CD4-positive, alpha-beta T cell treated with Interferon alpha-2 for 1 hour (primary cell): ENCODE data around the gene TMX1.

Experiments used
- DNase-seq, 2 donors: peaks; one replicate each; pipeline ENCODE4 v3.0.0-alpha.2; 2020 to 2022

Gene TMX1

DNA sequence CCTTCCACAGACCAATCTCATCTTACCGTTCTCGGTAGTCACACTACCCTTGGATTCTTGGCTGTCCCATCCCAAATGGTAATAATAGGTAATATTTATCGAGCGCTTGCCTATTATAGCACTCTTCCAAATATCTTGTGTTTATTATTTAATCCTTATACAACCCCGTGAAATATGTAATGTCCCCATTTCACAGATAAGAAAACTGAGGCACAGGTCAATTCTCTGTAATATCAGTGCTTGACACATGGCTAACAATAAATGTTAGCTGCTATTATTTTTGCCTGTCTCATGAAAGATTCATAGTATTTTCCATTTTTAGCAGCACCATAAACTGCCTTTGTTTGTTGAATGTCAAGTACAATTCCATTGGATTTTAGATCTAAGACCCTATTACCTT lies 4.5 kb downstream of the TMX1 start:
- DNase-seq = no peak

DNA sequence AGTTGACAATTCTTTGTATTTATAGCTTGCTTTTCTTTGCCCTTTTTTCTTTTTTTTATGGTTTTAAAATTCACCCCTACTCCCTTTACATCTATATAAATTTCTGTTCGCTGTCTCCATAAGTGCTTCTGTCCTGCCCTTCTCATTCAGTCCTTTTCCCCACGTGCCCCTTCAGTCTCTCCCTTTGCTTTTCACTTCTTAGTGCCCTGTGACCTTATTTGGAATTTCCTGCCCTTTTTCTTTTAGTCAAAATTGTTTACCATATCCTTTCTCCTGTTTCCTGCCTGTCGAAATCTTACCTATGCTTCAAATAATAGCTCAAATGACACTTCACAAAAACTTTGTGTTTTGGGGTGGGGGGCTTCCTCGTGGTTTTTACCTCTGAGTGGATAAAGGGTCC lies 6.0 kb downstream of the TMX1 start:
- DNase-seq = no peak

DNA sequence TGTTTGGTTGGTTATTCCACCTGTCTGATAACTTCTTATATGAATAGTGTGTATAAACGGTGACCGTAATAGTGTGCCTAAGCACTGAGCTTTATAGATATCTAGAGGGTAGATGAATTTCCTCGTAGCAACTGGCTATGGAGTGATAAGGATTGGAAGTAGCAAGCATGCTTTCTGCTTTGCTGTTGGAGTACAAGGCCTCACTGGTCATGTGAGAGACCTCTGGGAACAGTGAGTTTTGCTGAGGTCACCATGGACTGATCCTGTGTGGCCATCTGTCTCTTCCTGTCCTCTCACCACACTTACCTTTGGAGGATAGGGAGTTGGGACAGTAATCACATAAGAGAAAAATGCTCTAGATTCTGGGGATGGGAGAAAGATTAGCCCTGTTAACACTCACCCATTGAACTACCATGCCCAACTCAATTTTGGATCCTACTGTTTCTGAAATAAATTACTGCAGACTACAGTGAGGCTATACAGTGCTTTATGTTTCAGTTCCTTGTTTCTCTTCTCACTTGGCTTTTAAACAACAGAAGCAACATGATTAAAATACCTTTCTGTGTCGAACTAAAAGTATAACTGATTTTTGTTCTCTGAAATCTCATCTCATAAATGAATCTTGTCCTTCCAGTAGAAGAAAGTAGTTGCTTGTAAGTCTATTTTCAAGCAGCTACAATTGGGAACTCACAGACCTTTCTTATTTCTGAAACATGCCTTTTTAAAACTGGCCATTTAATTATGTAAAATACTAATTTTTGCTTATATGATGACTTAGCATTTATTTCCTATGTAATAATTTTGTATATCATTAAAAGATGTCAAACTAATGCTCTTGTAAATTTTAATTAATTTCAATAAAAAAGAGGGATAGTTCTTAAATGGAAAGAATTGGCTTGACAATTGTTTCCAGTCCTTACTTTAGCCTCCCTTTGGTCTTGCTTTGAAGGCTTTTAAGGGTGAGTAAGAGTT lies 8.3 kb downstream of the TMX1 start:
- no peak for DNase-seq

DNA sequence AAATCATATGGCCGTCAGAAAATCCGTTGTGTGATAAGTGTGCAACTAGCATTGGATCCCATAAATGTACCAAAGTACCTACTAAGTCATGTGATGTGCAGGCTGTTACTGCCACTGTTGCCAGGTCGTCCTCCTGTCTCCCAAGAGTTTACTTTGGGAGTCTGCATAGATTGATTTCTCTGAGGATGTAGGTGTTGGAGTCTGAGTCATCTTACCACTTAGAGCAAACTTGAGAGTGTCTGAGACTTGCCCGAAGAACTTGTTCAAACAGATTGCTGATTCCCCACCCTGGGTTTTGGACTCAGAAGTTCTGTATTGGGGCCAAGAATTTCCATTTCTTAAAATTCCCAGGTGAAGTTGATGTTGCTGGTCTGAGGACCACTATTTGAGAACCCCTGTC lies 11.4 kb downstream of the TMX1 start:
- DNase-seq = no peak

DNA sequence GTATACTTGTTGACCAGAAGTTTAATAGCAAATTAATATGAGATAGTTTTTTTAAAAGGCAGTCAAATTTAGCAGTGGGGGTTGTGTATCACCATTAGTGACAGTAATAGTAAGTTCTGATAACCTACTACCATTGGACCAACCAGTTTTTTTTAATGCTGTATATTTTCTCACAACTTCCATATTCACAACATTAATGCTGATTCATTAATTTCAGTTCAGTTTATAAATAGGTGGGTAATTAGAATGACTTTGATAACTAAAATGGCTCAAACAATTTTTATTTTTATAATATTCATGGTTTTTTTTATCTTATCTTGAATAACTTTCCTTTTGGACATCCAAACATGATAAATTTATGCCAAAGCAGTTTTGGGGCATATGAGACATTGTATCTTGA lies 13.8 kb downstream of the TMX1 start:
- DNase-seq = no peak

DNA sequence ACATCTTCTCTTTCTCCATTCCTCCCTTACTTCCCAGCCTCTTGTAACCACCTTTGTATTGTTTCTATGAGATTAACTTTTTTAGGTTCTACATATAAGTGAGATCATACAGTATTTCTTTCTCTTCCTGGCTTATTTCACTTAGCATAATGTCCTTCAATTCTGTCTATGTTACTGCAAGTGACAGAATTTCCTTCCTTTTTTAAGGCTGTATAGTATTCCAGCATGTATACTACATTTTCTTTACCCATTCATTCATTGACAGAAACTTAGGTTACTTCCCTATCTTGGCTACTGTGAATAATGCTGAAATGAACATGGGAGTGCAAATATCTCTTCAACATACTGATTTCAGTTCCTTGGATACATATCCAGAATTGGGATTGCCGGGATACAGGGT lies 18.2 kb downstream of the TMX1 start:
- DNase-seq = no peak

DNA sequence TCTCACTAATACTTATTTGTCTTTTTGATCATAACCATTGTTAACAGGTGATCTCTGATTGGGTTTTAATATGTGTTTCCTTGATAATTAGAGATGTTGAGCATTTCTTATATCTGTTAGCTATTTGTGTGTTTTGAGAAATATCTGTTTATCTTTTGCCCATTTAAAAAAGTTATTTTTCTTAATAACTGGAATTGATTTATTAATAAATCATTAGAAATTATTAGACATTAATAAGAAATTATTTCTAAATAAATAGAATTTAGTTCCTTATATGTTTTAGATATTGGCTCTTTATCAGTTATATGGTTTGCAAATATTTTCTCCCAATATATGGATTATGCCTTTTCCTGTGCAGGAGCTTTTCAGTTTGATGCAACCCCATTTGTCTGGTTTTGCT lies 18.7 kb downstream of the TMX1 start:
- DNase-seq = no peak

DNA sequence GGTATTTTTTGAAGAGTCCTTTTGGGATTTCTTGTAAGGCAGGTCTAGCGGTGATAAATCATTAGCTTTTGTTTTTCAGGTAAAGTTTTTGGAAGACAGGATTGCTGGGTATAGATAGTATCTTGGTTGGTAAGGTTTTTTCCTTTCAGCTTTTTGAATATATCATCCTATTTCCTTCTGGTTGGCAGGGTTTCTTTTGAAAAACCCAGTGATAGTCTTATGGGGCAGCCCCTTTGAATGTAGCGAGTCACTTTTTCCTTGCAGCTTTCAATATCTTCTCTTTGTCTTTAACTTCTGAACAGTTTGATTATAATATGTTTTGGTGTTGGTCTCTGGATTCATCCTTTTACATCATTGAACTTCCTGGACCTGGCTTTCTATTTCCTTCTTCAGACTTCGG lies 20.2 kb downstream of the TMX1 start:
- DNase-seq = no peak

DNA sequence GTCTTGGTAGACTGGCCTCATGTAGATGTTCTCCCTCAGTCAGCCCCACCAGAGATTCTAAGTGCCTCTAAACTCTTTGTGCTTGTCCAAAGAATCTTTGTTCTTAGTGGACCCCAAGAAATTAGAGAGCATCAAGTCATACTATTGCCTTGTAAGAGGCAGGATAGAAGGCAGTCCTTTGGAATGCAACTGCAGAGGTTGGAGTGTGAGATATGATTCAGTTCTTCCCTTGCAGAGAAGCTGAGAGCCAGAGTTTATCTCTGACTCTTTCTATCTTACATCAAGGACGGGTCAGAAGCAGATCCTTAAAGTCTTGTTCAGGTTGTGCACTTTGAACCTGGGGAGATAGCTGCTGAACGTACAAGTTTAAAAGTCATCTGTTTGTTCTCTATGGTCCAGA lies 21.1 kb downstream of the TMX1 start:
- DNase-seq = no peak

DNA sequence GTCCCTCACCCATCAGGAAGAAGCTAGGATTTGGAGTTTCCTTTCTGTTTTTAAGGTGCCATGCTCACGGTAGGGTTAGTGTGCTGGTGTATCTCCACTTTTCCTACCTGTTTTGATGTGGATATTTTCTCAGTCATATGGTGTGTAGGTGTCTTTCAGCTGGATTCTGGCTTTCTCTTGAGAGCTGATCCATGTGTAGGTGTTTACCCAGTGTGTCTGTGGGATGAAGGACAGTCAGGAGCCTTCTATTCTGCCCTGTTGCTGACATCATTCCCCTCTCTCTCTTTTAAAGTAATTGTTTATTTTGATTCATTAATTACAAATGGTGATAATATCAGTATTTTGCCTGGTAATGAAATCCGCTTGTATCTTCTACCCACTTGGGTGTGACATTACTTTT lies 22.8 kb downstream of the TMX1 start:
- no peak for DNase-seq

DNA sequence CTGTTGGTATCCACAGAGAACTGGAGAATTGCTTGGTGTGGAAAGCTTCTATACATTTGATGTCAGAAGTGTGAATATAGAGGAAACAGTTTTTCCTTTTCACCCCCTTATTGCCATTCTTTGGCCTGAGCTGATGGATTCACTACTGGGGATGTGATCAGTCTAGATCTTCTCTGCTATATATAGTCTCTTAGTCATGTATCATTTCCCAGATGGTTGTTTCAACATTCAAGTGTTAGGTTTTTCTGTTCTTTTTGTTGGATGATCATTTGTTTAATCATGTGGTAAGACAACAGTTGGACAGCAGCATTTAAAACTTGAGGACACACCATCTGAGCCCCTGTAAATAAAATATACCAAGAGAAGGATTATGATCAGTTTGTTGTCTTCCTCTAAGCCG lies 29.6 kb downstream of the TMX1 start:
- no peak for DNase-seq

DNA sequence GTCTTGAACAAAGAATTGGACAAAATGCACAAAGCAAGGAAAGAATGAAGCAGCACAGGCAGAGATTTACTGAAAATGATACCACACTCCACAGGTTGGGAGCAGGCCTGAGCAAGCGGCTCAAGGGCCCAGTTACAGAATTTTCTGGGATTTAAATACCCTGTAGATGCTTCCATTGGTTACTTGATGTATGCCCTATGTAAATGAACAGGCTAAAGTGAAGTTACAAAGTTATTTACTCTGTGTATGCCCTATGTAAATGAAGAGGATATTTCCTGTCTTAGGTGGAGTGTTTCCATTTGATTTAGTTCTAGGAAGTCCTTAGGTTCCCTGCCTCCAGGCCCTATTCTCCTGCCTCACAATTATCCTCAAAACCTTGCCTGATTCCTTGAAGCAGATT lies 36.6 kb downstream of the TMX1 start:
- no peak for DNase-seq

DNA sequence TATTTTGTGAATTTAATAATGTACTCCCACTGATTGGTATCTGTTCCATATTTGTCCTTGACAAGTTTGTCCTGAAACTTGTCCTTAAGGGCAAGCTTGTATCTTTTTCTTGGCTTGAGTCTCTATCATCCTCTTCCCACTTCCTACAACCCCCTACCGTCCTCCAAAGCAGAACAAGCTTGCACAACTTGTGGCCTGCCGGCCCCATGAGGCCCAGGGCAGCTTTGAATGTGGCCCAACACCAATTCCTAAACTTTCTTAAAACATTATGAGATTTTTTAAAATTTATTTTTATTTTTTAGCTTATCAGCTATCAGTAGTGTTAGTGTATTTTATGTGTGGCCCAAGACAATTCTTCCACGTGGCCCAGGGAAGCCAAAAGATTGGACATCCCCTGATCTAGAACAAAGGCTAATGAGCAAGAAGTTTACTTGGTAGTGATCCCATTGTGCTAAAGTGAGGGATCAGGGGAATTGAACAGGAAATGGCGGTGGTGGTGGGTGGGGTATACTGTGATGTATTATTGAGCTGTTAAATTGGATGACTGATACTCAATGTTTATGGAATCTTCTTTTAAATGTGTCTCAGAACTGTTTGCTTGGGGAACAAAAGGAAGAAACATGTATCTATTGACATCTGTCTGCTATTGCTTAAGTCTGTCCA lies 37.8 kb downstream of the TMX1 start:
- DNase-seq = no peak

DNA sequence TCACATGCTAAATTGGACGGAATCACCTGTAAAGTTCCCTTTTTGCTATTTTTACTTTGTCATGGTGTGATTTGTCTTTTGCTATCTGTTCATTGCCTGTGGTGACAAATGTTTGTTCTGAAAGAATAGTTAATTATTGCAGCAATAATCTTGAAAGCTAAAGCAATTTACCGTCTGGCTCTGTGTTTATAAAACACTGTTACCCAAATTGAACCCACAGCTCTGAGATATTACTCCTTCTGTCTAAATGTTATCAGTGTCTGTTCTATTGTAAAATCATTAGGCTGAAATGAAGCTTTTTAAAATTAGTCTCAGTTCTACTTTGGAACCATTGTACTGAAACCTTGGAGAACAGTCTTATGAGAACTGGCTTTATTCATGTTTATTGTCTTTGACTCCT lies 42.5 kb downstream of the TMX1 start:
- DNase-seq = no peak

DNA sequence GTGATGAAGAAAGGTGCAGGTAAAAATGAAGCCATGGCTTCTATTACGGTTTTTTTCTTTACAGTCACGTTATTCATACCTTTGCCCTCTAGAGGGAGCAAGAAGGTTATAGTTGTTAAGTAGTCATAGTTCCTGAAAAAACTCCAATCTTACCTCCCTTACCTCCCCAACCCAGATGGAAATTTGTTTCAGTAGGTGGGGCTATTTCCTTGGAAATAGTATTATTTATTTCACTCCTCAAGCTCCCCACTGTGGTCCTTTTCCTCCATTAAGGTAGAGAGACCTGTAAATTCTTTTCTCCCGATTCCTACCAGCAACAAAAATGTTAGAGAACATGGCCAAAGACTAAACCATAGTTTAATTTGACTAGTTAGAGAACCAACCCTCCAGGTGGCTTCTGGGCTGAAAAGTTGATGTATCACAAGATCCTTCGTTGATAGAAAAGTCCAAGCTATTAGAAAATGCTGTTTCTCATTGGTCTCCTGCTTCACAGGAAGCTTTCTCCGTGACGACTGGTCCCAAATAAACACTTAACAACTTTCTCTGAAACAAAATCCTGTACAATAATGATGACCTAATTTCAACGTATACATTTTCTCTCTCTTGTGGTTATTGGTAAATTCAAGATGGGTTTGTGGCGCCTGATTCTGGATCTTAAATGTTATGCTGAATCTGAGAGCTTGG lies 43.5 kb downstream of the TMX1 start:
- peak in 1 of 2 donors; percentile 51 for DNase-seq

DNA sequence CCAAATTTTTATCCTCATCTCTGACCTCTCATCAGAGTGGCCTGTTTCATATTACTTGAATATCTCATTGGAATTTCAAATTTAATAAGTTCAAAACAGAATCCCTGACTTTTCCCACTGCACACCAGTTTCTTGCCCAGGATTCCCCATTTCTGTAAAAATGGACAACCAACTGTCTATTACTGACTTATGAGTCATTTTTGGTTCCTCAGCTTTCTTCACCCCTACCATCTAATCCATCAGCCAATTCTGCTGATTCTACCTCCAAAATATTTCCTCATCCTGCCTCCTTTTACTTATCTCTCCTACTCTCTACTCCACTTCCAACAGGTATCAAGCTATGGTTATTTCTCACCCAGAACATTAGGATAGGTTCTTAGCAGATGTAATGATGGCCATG lies 44.2 kb downstream of the TMX1 start:
- DNase-seq = no peak

DNA sequence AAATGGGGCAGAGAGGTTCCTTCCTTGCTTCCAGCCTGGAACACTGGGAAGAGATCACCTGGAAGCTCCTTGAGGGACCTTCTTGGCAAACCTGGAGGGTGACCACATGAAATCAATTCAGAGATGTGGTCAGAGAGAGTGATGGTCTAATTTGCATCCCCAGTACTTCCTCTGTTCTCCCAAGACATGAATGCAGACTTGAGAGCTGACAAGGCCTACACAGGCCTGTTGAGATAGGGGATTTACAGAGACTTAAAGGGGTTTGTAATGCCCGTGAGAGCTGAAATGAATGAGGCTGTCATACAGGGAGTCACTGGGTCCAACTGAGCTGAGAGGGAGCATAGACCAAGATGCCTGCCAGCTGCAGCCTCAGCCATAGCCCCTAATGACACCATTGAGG lies 45.1 kb downstream of the TMX1 start:
- no peak for DNase-seq

DNA sequence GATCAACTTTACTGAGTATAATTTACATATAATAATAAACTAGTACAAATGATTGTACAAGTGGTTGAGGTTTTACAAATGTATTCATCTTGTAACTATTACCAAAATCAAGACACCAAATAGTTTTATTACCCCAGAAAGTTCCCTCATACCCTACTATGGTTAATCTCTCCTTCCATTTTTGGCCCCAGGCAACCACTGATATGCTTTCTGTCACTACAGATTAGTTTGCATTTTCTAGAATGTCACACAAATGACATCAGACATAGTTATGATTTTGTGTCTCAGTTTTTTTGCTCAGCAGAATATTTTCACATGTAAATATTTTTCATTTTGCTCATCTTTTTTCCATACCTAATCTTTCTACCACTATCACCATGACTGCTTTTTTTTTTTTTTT lies 49.1 kb downstream of the TMX1 start:
- no peak for DNase-seq

DNA sequence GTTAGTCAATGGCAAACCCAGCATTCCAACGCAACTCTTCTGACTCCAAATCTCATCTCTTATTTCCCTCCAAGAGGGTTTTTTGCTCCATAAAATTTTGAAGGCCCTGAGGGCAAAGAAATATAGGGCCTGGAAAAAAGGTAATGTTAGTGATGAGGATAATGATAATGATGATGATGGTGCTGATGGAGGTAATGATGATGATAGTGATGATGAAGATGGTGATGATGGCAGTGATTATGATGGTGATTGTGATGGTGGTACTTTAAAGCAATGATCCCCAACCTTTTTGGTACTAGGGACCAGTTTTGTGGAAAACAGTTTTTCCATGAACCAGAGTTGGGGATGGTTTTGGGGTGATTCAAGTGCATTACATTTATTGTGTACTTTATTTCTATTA lies 50.1 kb downstream of the TMX1 start:
- DNase-seq = no peak

DNA sequence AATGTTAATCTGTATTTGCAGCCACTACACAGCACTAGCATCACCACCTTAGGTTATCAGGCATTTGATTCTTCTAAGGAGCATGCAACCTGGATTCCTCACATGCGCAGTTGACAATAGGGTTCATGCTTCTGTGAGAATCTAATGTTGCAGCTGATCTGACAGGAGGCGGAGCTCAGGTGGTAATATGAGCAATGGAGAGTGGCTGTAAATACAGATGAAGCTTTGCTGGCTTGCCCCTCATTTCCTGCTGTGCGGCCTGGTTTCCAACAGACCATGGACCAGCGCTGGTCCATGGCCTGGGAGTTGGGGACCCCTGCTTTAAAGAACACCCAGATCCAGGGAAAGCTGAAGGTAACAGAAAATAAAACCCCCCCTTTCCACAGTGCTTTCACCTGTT lies 51.0 kb downstream of the TMX1 start:
- DNase-seq = no peak

DNA sequence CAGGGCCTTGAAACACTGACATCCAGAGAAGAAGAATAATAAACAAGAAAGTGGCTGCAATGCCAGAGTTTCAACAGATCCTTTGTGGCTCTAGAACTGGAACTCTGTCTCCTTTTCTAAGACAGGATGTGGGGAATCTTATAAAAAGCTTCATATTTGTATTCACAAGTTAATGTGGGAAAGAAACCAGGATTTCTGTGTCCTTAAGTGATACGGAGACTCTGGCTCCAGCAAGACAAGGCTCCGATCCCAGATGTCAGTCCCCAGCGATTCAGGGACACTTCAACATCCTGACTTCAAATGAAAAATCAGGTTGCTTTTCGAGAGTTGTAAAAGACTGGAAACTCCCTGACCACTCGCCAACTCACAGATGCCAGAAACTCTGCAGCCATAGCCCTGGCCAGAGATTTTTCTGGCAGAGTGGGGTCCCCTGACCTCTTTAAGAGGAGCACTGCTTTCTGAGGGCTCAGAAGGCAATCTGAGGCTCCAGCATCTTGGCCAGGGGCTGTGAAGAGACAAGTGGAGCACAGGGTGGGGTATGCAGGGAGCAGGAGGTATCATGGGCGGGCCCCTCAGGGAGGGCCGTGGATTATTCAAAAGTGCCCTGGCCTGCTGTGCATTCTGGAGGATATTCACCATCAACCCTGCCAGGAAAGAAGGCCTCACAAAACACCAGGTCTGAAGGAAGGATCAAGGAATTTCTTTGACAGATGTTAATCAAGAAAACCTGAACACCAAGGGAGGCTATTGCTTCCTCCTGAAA lies 53.3 kb downstream of the TMX1 start:
- DNase-seq = no peak

DNA sequence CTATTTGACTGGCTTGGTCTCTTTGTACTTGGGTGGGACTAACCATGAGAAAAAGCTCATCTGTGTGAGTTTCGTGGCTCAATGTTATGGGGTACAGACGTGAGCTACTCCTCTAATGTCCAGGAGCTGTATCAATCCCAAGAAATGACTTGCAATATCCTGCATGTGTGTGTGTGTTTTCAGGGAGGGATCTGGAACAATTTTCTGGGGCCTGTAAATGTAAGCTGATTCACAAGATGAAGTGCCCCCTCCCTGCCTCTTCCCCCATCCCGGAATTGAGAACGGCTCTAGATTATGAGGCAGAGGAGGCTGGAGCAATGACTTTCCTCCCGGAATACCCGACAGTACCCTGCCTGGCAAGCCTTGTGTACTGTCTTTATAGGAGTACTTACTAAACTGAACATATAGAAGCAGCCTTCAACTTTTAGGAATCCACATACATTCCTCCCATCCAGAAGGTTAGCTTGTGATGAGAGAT lies 53.9 kb downstream of the TMX1 start:
- DNase-seq = no peak

DNA sequence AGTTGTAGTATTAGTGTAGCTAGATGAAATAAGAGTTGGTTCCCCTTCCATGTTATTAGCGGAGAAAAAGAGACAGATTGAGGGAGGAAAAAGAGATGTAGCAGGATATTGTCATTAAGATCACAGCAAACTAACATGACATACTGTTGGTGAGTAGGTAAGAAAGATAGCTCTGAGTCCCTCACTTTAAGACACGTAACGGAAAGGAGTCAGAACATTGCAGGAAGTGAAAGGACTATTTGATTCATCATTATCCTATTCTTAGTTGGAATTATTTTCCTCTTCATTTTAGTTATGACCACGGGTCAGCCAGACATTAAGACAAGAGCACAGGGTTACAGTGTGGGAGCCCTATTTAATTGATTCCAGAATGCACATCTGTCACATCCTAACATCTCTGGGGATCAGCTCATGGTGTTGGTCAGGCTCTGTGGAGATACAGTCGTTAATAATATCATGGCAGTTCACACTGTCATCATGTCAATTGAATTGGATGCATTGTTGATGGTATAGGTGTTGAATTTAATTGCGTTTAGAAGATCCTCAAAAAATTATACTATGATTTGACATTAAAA lies 55.0 kb downstream of the TMX1 start:
- DNase-seq = no peak
